CD4-positive, alpha-beta memory T cell (primary cell): ENCODE measurements around the gene WDPCP. TPM values are rescaled to one million over a fixed set of nuclear protein-coding genes. Genes with fewer than 3 reads are reported as not detected.
A peak's percentile ranks its signal among the peaks of the same experiment; 100 is the strongest.
"Not testable (repeated sequence)": the region's sequence is repeated elsewhere in the genome, so short reads cannot be mapped to it uniquely, and the experiment has no call there.

Experiments
- CTCF ChIA-PET: fragments of 350-600 bp; sonication (Branson Sonifier 250); formaldehyde crosslinking; loops from one replicate; lab custom pipeline; 2021; ENCODE audit warnings: inconsistent platforms; ENCODE audit not compliant: partially characterized antibody; lab: Charles Lee
- POLR2A ChIA-PET: fragments of 350-600 bp; sonication (Branson Sonifier 250); formaldehyde crosslinking; loops from one replicate; lab custom pipeline; 2021; ENCODE audit not compliant: partially characterized antibody; lab: Charles Lee
- DNase-seq, 5 donors: peaks; one replicate each; pipeline versions ENCODE4 v3.0.0 to v3.0.0-alpha.2; 2020 to 2022; ENCODE audit warnings: mixed read lengths in 1 of 5
- H3K27ac ChIP-seq: one replicate; pipeline ENCODE4 v1.7.0; 2013; ENCODE audit warnings: low read depth, low read length
- H3K27me3 ChIP-seq: 2 replicates; pipeline ENCODE4 v1.7.0; 2013; ENCODE audit warnings: mild to moderate bottlenecking, low read length, moderate library complexity; ENCODE audit not compliant: insufficient read depth
- H3K36me3 ChIP-seq: 2 replicates; pipeline ENCODE4 v1.7.0; 2013; ENCODE audit warnings: mild to moderate bottlenecking, low read length, moderate library complexity; ENCODE audit not compliant: insufficient read depth
- H3K4me1 ChIP-seq: 2 replicates; pipeline ENCODE4 v1.7.0; 2013; ENCODE audit warnings: mild to moderate bottlenecking, low read length, moderate library complexity; ENCODE audit not compliant: insufficient read depth
- H3K4me3 ChIP-seq, 2 donors: one replicate each; pipeline ENCODE4 v1.7.0; 2013; ENCODE audit warnings: low read length in 2 of 2, mild to moderate bottlenecking in 1 of 2
- H3K9me3 ChIP-seq, 2 donors: one replicate each; pipeline ENCODE4 v1.7.0; 2013; ENCODE audit warnings: low read length in 2 of 2, control low read depth in 1 of 2; ENCODE audit not compliant: control insufficient read depth in 1 of 2
- H3K27ac Mint-ChIP-seq, 7 donors: one replicate each; pipeline ENCODE4 v1.8.0; 2020 to 2021; ENCODE audit warnings: mixed read lengths in 7 of 7, mild to moderate bottlenecking in 6 of 7, inconsistent platforms in 3 of 7, moderate library complexity in 3 of 7
- H3K27me3 Mint-ChIP-seq, 2 donors: one replicate each; pipeline ENCODE4 v1.8.0; 2020 to 2021; ENCODE audit warnings: mixed read lengths in 2 of 2
- H3K36me3 Mint-ChIP-seq, 2 donors: one replicate each; pipeline ENCODE4 v1.8.0; 2020 to 2021; ENCODE audit warnings: mixed read lengths in 2 of 2, inconsistent platforms in 1 of 2, mild to moderate bottlenecking in 1 of 2
- H3K4me1 Mint-ChIP-seq, 4 donors: one replicate each; pipeline ENCODE4 v1.8.0; 2020 to 2021; ENCODE audit warnings: mixed read lengths in 4 of 4, mild to moderate bottlenecking in 1 of 4
- H3K4me3 Mint-ChIP-seq, 8 donors: one replicate each; pipeline ENCODE4 v1.8.0; 2020 to 2021; ENCODE audit warnings: mixed read lengths in 8 of 8, mild to moderate bottlenecking in 7 of 8, moderate library complexity in 6 of 8, inconsistent platforms in 3 of 8
- H3K9me3 Mint-ChIP-seq, 8 donors: one replicate each; pipeline ENCODE4 v1.8.0; 2020 to 2021; ENCODE audit warnings: mixed read lengths in 8 of 8, mild to moderate bottlenecking in 5 of 8, inconsistent platforms in 3 of 8, moderate library complexity in 1 of 8
- intact Hi-C: fragments of 100-400 bp; cut with micrococcal nuclease; formaldehyde crosslinking; loops from one replicate; pipeline ENCODE4 v1.15.1; 2023
- polyA plus RNA-seq, 2 donors: library from polyadenylated mRNA; unstranded; fragments of 300-500 nt; fragmentation: Illumina TruSeq; gene quantifications; one replicate each; pipeline ENCODE4 v1.2.3, GENCODE V29; 2021
- total RNA-seq, 2 experiments: library from RNA; stranded (reverse); gene quantifications; one replicate each; pipeline ENCODE4 v1.2.3, GENCODE V29; 2021

The WDPCP gene
- total and polyA plus RNA-seq, 4 experiments from 2014 or later: 2.9 to 13.2 (median 6.9) TPM

DNA sequence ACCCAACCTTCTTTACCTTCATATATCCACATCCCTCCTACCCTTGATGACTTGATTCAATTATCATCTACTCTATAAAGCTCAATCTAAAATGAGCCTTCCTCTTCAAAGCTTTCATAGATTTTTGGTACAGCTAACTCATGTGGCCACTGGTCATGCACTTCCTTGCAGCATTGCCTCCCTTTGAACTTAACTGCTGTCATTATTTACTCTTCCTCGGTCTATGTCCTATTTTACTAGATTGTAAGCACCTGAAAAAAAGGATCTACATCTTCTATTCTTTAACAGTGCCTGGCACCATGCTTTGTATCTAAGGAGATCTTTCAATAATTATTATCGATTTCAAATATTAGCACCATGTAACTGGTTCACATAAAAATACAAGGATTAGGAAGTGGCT lies 31.1 kb upstream of the WDPCP start:
- Histone ChIP-seq H3K36me3 (no peaks in the 10 kb centered on the region), H3K27me3 (no peaks in the 10 kb centered on the region), H3K9me3 (no peaks in the 10 kb centered on the region), H3K27ac (no peak overlapping the region), H3K4me1 (no peaks in the 10 kb centered on the region), H3K4me3 (no peak overlapping the region)
- ChIA-PET CTCF (interaction anchor here (1.0 kb wide), 1 partner anchor 13 kb away, joined by 3 read pairs; no protein-coding TSS in a partner anchor), POLR2A (no interaction called here)
- H3K36me3 Mint-ChIP-seq: no peaks in the 10 kb centered on the region
- H3K27me3 Mint-ChIP-seq: peaks cover 10 to 16% of the 10 kb centered on the region in 2 donors
- no peaks in the 10 kb centered on the region for H3K4me1 Mint-ChIP-seq
- no peak overlapping the region for H3K4me3 Mint-ChIP-seq
- DNase-seq: no peak
- H3K27ac Mint-ChIP-seq: no peak overlapping the region
- H3K9me3 Mint-ChIP-seq: peaks cover 0 to 3% (median 0%) of the 10 kb centered on the region in 8 donors
- intact Hi-C loops: no loop called here

DNA sequence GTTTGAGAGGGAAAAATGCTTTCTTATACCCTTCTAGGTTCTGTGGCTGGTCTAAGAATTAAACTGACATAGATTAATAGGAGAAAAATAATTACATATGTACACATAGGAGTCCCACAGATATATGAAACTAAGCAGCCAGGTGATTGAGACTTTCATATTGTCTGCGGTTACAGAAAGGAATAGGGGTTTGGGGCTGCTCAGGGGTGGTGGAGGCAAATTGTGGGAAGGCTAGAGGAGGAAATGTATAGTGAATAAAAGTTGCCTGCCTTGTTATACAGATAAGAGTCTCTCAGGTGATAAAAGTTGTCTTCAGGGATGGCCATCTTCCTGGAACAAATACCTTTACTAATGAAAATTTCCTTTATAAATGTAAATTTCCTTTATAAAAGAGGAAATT lies 29.1 kb upstream of the WDPCP start:
- H3K27me3 ChIP-seq: no peaks in the 10 kb centered on the region
- DNase-seq: no peak
- H3K4me3 ChIP-seq: no peak overlapping the region
- intact Hi-C loops: no loop called here
- no peaks in the 10 kb centered on the region for H3K9me3 ChIP-seq
- Mint-ChIP-seq H3K27ac (peak overlapping the region in 1 of 7 donors; percentile 14), H3K4me3 (no peak overlapping the region), H3K36me3 (no peaks in the 10 kb centered on the region), H3K27me3 (peaks cover 10 to 12% of the 10 kb centered on the region in 2 donors), H3K9me3 (peaks cover 0 to 3% (median 0%) of the 10 kb centered on the region in 8 donors), H3K4me1 (no peaks in the 10 kb centered on the region)
- no peaks in the 10 kb centered on the region for H3K36me3 ChIP-seq
- ChIA-PET CTCF (no interaction called here), POLR2A (no interaction called here)
- H3K4me1 ChIP-seq: no peaks in the 10 kb centered on the region
- H3K27ac ChIP-seq: no peak overlapping the region

- H3K36me3 ChIP-seq: no peaks in the 10 kb centered on the region
- no peaks in the 10 kb centered on the region for H3K9me3 ChIP-seq
- H3K27me3 ChIP-seq: no peaks in the 10 kb centered on the region
- H3K4me1 ChIP-seq: no peaks in the 10 kb centered on the region
- ChIA-PET CTCF (no interaction called here), POLR2A (no interaction called here)
- H3K4me3 ChIP-seq: no peak overlapping the region
- H3K27me3 Mint-ChIP-seq: peaks cover 6 to 10% of the 10 kb centered on the region in 2 donors
- intact Hi-C loops: no loop called here
- H3K4me1 Mint-ChIP-seq: no peaks in the 10 kb centered on the region
- H3K4me3 Mint-ChIP-seq: no peak overlapping the region
- H3K27ac ChIP-seq: no peak overlapping the region
- no peaks in the 10 kb centered on the region for H3K36me3 Mint-ChIP-seq
- no peak for DNase-seq
- no peak overlapping the region for H3K27ac Mint-ChIP-seq
- H3K9me3 Mint-ChIP-seq: peaks cover 0 to 3% (median 0%) of the 10 kb centered on the region in 8 donors
These were observed 27.0 kb upstream of the WDPCP start for GRCh38 chr2:63614983-63615945.

GRCh38 chr2:63614448-63614968 lies 26.2 kb upstream of the WDPCP start:
- intact Hi-C loops: no loop called here
- H3K27me3 Mint-ChIP-seq: peaks cover 7 to 9% of the 10 kb centered on the region in 2 donors
- peaks cover 0 to 2% of the 10 kb centered on the region in 2 donors for H3K36me3 Mint-ChIP-seq
- Histone ChIP-seq H3K9me3 (no peaks in the 10 kb centered on the region), H3K36me3 (no peaks in the 10 kb centered on the region), H3K27me3 (no peaks in the 10 kb centered on the region), H3K27ac (no peak overlapping the region), H3K4me1 (no peaks in the 10 kb centered on the region), H3K4me3 (no peak overlapping the region)
- H3K4me3 Mint-ChIP-seq: no peak overlapping the region
- peaks cover 0 to 2% (median 0%) of the 10 kb centered on the region in 8 donors for H3K9me3 Mint-ChIP-seq
- H3K4me1 Mint-ChIP-seq: no peaks in the 10 kb centered on the region
- DNase-seq: no peak
- ChIA-PET POLR2A (no interaction called here), CTCF (no interaction called here)
- H3K27ac Mint-ChIP-seq: no peak overlapping the region

- Histone ChIP-seq H3K4me3 (no peak overlapping the region), H3K27ac (no peak overlapping the region), H3K27me3 (no peaks in the 10 kb centered on the region), H3K36me3 (no peaks in the 10 kb centered on the region), H3K4me1 (no peaks in the 10 kb centered on the region), H3K9me3 (no peaks in the 10 kb centered on the region)
- Mint-ChIP-seq H3K9me3 (no peaks in the 10 kb centered on the region), H3K27me3 (peaks cover 5% of the 10 kb centered on the region in 2 donors), H3K4me3 (no peak overlapping the region), H3K4me1 (no peaks in the 10 kb centered on the region), H3K27ac (no peak overlapping the region), H3K36me3 (peaks cover 0 to 2% of the 10 kb centered on the region in 2 donors)
- POLR2A ChIA-PET: no interaction called here
- DNase-seq: no peak
- CTCF ChIA-PET: no interaction called here
- intact Hi-C loops: no loop called here
These were observed 25.2 kb upstream of the WDPCP start for GRCh38 chr2:63613391-63613901.

DNA sequence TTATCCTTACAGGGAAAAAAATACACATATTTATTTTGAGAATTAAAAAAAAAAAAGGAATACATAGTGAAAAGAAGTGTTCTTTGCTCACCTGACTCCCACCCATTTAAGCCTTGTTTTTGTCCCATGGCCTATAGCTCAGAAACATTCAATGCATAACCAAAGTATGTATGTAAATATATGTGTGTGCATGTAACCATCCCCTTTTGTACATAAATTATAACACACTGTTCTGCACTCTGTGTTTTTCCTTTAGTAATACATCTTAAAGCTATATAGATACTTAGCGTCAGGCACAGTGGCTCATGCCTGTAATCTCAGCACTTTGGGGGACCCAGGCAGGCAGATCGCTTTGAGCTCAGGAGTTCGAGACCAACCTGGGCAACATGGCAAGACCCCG lies 22.2 kb upstream of the WDPCP start:
- no peaks in the 10 kb centered on the region for H3K9me3 Mint-ChIP-seq
- Histone ChIP-seq H3K27ac (no peak overlapping the region), H3K9me3 (no peaks in the 10 kb centered on the region), H3K4me1 (no peaks in the 10 kb centered on the region), H3K27me3 (no peaks in the 10 kb centered on the region), H3K4me3 (no peak overlapping the region), H3K36me3 (peaks cover 16% of the 10 kb centered on the region)
- no peak overlapping the region for H3K27ac Mint-ChIP-seq
- ChIA-PET CTCF (no interaction called here), POLR2A (no interaction called here)
- DNase-seq: no peak
- no peaks in the 10 kb centered on the region for H3K4me1 Mint-ChIP-seq
- peaks cover 1 to 2% of the 10 kb centered on the region in 2 donors for H3K27me3 Mint-ChIP-seq
- intact Hi-C loops: no loop called here
- H3K4me3 Mint-ChIP-seq: no peak overlapping the region
- H3K36me3 Mint-ChIP-seq: peaks cover 14 to 20% of the 10 kb centered on the region in 2 donors

DNA sequence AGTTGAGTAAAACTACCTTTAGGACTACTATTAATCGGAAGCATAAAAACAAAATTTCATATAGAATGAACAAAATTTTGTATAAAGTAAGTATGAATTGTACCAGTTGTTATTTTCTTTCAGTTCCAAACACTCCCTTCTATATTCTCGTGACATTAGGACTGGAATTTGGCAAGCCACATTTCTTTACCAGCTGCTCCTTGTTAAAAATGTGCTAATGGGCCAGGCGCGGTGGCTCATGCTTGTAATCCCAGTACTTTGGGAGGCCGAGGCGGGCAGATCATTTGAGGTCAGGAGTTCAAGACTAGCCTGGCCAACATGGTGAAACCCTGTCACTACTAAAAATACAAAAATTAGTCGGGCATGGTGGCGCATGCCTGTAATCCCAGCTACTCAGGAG lies 20.6 kb upstream of the WDPCP start:
- H3K4me1 Mint-ChIP-seq, CTCF ChIA-PET, H3K27me3 ChIP-seq, H3K4me3 ChIP-seq, H3K4me3 Mint-ChIP-seq, DNase-seq, H3K4me1 ChIP-seq, intact Hi-C loops, H3K27ac ChIP-seq, H3K9me3 ChIP-seq, H3K27ac Mint-ChIP-seq, H3K27me3 Mint-ChIP-seq, H3K9me3 Mint-ChIP-seq: not testable (repeated sequence)
- peaks cover 29% of the 10 kb centered on the region for H3K36me3 ChIP-seq
- H3K36me3 Mint-ChIP-seq: peaks cover 26 to 33% of the 10 kb centered on the region in 2 donors
- POLR2A ChIA-PET: interaction anchor here (0.8 kb wide), 1 partner anchor 20 kb away, joined by 3 read pairs; the partner anchor contains the start of genes MDH1 and WDPCP
